ENCODE results near the gene REM1.
"Not testable (repeated sequence)": the region's sequence is repeated elsewhere in the genome, so short reads cannot be mapped to it uniquely, and the experiment has no call there.

Gene REM1

DNA sequence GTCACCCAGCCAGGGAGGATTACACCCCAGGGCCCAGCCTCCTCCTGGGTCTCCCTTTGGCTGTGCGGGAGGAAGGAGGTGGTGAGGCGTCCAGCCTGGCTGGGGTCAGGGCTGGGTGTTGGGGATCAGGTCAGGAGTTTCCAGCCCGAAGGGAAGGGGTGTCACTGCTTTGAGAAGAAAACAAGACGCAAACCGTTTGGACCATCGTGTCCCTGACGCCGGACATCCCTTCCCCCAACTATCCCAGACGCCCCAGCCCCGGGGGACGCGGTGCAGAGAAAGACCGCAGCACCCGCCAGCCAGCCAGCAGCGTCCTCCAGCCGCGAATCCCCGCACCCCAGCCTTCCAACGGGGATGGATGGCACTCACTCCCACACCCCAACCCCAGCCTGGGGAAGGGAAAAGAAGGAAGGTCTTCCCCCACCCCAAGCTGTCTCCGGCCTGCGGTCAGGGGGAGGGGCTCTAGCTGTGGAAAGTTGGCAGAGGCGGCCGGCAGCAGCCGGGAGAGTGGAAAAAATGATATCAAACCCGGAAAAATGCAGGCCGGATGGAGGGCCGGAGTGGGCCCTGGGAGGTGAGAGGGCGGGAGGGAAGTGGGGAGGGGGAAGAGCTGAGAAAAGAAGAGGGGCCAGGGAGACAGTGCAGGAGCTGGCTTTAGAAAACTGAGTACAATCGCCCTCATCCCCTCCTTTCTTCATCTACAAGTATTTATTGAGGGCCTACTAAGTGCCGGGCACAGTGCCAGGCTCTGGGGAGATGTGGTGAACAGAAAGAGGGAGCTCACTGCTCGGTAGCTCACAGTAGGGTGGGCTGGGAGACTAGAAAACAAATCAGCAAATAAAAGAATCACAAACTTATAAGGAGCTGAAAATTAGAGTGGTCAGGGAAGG is 10.6 kb downstream of the REM1 start:
- no peak for DNase-seq

DNA sequence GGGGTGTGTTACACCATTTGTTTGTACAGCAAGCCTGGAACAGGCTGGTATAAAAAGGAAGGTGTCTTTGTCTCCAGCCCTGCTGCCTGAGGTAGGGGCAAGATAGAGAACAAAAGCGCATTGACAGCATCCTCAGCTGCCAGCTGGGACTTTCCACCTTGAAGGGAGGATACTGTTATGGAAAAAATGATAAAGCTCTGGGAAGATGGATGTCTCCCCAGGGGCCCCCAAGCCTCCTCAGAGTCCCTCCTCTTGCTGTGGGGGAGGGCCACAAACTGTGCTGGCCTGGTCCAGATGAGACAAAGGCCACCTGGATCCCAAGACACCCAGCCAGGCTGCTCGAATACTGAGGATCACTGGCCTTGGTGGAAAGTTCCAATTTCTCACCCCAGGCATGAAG is 13.0 kb downstream of the REM1 start:
- no peak for DNase-seq

DNA sequence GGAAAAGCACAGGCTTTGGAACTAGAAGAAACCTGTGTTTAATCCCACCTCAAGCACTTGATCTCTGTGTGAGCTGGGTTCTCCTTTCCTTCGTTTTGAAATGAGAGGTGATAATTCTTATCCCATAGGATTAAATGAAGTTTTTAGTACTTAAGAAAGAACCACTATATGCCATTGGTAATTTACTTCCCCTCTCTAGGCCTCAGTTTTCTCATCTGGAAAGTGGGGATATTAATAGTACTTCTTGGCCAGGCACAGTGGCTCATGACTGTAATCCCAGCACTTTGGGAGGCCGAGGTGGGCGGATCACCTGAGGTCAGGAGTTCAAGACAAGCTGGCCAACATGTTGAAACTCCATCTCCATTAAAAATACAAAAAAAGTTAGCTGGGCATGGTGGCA is 14.1 kb downstream of the REM1 start:
- no peak for DNase-seq

DNA sequence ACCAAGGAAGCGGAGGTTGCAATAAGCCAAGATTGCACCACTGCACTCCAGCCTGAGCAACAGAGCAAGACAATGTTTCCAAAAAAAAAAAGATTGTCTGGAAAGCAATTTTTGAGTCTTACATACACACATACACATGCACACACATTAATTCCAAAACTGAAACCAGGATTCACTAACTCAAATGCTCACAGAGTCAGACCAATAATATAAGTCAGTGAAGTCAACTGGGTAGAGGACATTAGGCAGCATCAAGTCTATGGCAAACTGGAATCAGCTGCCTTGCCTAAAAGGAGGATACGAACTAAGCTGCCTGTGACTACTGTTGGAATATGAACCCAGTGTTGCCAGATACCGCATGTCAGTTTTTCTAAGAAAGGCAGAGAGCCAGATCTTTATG is 15.7 kb downstream of the REM1 start:
- DNase-seq, result no peak

DNA sequence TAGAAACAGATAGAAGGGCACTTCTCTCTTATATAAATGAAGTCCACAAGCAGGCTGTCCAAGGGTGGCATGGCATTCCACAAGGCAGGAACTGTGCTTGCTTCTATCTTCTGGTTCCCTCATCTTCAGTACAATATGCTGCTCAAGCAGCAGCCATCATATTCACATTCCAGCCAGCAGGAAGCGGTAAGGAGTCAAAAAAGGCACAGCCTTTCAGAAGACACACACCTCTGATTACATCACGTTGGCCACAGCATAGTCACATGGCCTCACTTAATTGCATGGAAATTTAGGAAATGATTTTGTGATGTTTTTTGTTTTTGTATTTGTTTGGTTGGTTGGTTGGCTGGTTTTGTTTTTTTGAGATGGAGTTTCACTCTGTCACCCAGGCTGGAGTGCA is 19.0 kb downstream of the REM1 start:
- no peak for DNase-seq

DNA sequence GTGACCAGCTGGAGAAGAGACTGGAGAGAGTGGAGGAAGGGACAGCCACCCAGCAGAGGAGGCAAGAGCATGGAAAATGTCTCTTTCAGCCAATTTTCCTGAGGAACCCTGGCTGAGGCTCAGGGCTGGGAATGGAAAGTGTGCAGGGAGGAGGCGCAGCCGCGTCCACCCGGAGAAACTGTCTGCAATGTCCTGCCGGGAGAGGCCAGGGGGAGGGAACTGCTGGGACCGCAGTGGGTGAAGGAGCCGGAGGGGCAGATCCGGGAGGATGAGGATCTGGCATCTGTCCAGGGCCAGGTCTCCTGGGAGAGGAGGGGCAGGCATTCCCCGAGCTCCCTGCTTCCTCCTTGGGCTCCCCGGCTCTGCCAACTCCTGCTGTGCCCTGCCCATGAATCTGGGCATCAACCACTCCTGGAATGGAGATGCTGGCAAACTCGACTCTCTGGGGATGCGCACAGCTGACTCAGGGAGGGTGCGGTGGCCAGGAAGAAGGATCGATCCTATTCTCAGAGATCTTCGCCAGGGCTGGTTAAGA is 21.7 kb downstream of the REM1 start:
- DNase-seq, result peak; percentile 37

DNA sequence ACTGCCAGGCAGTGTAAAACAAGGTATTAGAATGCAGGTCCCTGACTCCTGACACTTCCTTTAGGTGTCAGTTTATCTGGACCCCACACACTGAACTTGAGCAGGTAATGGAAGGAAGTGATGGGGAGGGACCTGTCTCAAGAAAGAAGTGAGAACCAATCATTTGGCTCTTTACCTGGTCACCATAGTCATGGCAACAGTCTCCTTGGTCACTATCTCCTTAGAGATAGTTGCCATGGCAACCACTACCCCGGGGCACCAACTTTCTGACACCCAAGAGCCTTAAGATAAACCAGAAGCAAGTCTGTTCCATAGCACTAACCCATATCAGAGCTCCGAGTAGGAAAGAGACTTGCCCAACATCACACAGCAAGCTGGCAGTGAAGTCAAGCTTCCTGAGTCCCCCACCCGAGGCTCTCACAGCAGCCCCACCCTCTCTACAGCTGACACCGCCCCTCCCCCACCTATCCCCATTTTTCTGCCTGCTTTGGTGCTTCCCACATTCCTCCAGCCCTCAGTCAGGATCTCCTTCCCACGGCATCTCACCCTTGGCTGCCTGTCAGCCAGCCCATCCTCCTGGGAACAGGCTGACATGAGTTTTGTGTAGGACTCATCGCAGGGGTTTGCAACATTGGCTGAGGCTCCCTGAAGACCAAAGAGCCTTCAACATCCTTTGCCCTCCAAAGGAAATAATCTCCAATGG is 22.9 kb downstream of the REM1 start:
- peak; percentile 21 for DNase-seq

DNA sequence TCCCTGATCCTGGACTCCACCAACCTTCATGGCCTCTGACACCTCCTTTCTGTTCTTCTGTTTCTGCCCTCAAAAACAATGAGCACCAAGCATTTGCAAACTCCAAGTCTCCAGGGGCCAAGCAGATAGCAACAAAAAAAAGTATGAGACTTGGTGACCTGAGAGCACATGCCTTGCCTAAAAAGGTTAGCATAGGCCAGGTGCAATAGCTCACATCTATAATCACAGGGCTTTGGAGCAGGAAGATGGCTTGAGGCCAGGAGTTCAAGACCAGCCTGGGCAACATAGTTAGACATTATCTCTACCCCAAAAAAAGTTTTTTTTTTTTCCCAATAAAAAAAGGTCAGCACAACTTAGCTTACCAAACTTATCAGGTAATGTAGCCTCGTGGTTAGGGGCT is 25.4 kb downstream of the REM1 start:
- DNase-seq, result no peak

DNA sequence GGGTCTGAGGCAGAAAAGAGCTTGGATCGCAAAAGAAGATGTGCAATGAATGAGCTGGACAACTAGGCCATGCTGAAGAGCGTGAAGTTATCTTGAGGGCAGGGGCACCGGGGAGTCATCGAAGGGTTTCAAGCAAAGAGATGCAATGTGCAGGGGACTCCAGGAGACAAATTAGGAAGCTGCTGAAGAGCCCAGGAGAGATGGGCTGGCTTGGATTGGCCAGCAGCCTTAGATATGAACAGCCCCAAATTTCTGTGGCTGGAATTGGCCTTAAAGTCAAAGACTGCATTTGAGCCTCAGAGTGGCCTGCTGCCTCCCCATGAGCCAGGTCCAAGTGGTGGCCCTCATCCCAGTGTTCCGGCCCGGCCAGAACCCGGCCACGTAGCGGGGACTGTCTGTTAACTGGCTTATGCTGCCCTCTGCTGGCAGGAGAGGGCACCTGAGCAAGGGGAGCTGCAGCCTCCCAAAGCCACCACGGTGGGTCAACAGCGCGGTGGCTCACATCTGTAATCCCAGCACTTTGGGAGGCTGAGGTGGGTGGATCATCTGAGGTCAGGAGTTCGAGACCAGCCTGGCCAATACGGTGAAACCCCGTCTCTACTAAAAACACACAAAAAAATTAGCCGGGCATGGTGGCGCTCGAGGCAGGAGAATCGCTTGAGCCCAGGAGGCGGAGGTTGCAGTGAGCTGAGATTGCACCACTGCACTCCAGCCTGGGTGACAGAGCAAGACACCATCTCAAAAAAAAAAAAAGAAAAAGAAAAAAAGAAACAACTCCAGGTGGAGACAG is 28.0 kb downstream of the REM1 start:
- peak; percentile 78 for DNase-seq

DNA sequence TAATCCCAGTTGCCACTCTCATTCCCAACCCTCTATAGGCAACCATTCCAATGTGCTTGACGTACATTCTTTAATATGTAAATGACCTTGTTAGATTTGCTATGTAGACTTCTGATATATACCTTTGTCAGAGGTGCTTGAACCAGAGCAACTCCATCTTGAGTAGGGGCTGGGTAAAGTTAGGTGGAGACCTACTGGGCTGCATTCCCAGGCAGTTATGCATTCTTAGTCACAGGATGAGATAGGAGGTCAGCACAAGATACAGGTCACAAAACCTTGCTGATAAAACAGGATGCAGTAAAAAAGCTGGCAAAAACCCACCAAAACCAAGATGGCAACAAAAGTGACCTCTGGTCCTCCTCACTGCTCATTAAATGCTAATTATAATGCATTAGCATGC is 30.8 kb downstream of the REM1 start:
- no peak for DNase-seq

DNA sequence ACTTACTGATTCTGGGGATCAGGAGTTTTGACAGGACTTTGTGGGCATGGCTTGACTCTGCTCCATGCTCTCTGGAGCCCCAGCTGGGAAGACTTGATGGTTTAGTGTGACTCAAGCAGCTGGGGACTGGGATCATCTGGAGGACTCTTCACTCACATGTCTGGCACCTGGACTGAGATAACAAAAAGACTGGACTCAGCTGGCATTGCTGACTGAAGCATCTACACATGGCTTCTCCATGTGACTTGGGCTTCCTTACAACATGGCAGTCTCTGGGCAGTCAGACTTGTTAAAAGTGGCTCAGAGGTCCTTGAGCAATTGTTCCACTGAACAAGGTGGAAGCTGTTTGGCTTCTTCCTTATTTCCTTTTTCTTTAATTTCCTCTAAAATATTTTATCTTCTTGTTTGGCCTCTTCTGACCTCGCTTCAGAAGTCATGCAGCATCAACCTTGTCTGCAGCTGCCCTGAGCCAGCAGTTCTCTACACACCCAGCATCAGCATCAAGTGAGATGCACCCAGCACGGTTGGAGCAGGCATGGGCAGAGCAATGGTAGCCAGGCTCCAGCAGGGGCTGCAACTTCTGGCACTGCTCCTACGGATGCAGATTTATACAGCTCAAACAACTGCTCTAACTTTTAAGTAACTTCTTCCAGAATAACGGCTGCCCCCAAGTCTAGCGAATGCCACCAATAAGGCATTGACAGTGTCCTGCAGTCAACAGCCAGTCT is 33.6 kb downstream of the REM1 start:
- DNase-seq, result no peak

DNA sequence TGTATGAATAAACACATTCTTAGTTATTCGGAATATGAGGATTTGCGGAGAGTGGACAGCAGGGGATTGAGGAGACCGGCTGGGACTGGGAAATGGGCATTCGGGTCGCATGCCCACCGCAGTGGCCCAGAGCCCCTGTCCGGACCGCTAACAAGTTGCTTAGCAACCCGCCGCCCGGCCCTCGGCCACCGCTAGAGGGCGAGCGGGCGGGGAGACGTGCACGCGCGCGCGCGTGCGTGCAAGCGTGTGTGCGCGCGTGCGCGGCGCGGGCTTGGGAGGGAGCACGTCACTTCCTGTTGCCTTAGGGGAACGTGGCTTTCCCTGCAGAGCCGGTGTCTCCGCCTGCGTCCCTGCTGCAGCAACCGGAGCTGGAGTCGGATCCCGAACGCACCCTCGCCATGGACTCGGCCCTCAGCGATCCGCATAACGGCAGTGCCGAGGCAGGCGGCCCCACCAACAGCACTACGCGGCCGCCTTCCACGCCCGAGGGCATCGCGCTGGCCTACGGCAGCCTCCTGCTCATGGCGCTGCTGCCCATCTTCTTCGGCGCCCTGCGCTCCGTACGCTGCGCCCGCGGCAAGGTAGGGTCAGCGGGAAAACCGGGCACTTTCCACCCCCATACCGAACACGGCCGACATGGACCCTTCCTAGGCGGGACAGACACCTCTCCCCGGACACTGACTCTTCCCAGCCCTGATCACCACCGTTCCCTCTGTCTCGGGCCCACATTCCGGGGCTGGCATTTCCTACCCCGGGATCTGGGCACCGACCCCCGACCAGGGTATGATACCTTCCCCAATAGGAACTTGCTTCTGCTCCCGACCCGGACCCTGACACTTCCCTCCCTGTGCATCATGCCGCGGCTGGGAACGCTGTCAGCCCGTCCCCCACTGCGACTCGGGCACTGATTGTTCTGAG is 39.3 kb downstream of the REM1 start, which contains the start of gene HM13:
TSS of gene HM13 (plus strand) at position 289 of the 918 bp plus-strand sequence. CDS start at position 399, 110 bp downstream.
- DNase-seq, result peak; percentile 94

DNA sequence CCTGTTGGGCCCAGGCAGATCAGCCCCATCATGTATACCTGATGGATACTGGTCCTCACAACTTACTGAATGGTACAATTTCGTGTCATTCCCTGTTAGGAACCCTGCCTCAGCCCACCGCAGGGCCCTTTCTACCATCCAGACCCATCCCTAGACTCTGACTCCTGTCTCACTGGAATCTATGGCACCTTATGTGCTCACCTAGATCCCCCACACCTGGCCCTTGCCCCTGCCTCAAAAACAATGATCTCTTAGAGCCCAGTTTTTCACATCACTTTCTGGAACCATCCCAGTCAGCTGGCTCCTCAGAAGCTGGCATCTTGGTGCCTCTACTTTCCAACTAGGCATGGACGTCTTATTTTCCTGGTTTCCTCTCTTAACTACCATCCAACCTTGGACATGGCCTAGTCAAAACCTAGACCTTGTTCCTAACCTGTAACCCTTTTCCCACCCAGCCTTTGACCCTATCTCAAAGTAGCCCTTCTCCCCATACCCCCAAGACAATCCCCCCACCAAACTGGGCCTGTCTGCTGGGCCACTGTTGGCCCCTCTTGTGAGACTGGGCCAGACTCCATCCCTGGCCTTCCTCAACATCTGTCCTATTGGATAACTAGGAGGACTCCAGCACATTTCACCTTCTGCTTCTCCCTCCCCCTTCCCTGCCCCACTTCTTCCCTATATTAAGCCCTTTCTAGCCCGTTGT is 40.1 kb downstream of the REM1 start:
- DNase-seq, result no peak

DNA sequence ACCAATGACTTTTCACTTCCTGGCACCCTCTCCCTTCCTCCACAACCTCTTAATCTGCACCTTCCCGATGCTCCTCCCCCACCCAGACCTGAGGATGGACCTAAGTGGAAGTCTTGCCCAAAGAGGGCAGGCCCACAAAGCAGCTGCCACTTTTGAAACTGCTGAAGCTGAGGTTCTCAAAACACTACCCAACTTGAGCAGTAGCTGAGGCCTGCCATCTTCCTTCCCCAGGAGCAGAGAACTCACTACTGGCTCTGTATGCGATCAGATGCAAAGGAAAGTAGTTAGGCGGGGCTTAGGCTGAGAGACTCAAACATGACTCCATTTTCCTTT is 40.7 kb downstream of the REM1 start:
- DNase-seq, result no peak

DNA sequence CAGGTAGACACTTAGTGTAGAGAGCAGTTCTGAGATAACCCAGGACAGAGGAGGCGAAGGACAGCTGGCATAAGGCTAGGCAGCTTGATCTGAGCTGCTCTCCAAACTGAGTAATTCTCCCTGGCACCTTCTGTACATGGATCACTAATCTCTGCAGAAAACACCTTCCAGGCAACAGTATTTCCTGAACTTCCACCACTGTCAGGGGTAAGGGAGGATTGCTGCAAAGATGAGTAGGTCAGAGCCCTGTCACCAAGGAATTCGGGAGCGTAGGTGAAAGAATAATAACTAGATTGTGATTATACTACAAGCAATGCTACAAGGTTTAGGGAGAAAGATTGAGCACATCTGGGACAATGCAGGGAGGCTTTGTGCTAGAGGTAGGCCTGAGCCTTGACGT is 41.1 kb downstream of the REM1 start:
- no peak for DNase-seq

DNA sequence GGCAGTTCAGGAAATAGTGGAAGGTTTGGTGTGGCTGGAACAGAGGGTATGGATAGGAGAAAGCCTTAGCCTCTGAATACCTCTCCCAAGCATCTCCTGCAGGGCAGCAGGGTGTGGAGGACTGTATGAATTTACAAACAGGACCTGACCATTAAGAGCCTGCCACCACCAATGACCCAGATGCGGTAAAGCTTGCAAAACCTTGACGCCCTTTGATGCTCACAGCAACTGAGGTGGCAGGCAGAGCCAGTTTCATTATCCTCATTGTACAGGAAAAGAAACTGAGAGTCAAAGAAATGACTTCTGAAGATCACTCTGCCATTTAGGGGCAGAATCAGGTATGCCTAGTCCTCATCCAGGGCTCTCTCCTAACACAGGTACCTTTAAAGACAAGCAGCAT is 41.6 kb downstream of the REM1 start:
- no peak for DNase-seq

DNA sequence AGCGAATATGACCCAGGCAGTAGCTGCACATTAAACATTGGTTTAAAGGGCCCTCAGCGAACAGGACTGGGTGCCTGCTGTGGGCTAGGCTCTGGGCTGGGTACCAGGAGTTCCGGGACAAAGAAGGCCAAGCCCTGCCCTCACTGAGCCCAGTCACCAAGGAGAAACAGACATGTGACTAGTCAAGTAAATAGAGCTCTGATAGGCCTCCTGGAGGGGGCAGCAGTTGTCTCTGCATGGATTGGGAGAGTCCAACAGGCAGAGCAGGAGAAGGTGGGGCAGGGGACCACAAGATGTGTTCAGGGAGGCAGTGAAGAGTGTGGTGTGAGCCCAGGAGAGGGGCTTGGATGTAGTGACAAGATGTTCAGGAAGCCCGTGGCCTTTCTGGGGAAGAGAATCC is 42.3 kb downstream of the REM1 start:
- no peak for DNase-seq

DNA sequence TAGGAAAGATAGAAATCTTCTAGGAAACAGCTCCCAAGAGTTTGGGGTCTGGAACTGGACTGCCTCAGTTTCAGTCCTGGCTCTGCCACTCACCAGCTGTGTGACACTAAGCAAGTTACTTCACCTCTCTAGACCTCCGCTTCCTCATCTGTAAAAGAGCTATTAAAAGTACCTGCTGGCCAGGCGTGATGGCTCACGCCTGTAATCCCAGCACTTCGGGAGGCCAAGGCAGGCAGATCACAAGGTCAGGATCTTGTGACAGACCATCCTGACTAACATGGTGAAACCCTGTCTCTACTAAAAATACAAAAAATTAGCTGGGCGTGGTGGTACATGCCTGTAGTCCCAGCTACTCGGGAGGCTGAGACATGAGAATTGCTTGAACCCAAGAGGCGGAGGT is 46.2 kb downstream of the REM1 start:
- not testable (repeated sequence) for DNase-seq

DNA sequence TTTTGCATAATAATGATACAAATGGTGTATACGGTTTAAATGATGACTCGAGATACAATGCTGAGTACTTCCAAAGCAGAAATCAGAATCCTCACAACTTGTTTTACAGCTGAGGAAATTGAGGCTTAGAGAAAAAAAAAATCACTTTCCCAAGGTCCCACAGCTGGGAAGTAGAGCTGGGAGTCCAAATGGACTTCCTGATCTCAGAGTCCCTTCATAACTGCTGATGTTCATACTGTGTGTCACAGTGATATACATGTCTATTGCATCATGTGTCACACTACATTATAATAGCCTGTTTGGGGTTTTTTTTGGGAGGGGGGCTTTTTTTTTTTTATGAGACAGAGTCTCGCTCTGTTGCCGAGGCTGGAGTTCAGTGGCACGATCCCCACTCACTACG is 47.6 kb downstream of the REM1 start:
- DNase-seq, result no peak

DNA sequence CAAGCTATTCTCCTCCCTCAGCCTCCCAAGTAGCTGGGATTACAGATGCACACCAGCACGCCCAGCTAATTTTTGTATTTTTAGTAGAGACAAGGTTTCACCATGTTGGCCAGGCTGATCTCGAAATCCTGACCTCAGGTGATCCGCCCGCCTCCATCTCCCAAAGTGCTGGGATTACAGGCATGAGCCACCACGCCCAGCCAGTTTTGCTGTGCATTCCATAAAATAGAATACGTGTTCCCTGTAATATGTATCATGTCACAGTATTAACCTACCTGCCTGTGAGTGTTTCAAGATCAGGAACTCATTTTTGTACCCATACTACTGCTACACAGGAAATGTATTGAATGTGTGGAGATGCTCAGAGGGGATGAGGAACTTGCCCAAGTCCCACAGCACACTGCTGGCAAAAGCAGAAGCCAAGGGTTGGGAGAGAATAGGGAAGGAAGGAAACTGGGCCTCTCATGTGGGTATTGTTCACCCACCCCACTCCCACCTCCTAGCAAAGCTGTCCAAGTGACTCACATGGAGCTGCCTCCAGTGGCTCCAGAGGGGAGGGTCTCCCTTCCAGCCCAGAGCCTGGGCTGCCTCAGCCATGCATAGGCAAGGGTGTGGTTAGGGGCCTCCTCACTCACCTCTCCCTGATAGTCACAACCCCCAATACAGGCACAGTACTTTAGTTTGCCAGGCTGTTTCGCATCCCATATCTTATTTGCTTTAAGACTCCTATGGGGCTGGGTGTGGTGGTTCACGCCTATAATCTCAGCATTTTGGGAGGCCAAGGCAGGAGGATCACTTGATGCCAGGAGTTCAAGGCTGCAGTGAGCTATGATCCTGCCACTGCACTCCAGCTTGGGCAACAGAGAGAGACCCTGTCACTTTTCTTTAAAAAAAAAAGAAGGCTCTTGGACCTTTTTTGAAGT is 48.5 kb downstream of the REM1 start:
- no peak for DNase-seq

All from NCI-H1105 (cell line).